Pons (tissue), 1 donor: ENCODE results near the gene WDPCP.
"Not testable (repeated sequence)": the region's sequence is repeated elsewhere in the genome, so short reads cannot be mapped to it uniquely, and the experiment has no call there.

ENCODE experiments used
- DNase-seq: peaks from one replicate; pipeline ENCODE4 v3.0.0-alpha.2; 2016; ENCODE audit warnings: low spot score

WDPCP gene

GRCh38 chr2:63099032-63099431 is 489.2 kb downstream of the WDPCP start:
- no peak for DNase-seq

GRCh38 chr2:63096491-63096890 is 491.8 kb downstream of the WDPCP start:
- DNase-seq, result no peak

- no peak for DNase-seq
Observed at GRCh38 chr2:63093502-63093901, 494.8 kb downstream of the WDPCP start.

DNA sequence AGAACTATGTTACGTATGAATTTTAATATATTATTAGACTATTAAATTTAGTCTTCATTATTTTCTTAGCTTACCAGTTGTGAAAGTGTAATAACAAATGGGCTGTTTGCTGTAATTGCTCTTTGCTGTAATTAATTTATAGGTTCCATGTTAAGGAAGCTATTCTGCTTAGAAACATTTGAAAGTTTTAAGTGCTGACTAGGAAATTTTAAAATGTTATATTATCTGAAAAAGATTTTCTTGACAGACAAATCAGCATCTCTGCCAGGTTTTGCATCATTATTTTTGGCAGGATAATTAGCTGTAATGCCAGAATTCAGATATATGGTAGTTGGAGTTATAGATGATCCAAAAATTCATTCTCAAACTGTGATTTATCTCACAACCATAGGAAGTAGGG is 495.4 kb downstream of the WDPCP start:
- no peak for DNase-seq

DNA sequence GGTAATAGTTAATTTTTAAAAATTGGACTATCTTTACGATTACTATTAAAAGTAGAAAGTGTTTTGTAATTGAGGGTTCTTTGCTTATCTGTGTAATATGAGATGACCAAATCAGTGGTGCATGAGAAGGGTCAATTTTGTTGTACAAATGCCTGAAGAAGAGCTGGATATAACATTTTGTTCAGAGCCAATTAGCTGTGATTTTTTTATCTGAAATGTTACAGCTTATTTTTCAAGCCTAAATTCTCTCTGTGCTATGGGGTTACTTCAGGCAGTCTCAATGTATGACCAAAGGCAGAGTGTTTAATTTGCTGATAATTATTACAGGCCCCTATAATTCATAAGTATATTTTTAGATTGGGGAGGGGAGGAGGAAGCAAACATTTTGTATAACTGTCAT is 495.9 kb downstream of the WDPCP start:
- no peak for DNase-seq

DNA sequence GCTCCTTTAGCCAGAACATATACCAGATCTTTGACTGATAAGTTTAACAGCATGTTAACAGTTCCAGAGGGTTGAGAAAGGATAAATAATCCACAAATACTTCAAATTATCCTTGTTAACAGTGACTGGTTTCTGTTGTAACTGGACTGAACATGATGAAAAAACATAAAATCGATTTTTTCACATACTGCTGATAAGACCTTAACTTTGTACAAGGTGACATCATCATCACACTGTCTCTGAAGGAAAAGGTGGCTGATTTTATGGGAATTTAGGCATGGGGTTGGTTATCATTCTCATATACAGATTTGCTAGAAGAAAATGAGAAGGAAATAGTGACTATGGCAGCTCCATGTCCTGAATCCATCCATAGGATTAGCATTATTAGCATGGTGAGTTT is 501.6 kb downstream of the WDPCP start:
- no peak for DNase-seq

DNA sequence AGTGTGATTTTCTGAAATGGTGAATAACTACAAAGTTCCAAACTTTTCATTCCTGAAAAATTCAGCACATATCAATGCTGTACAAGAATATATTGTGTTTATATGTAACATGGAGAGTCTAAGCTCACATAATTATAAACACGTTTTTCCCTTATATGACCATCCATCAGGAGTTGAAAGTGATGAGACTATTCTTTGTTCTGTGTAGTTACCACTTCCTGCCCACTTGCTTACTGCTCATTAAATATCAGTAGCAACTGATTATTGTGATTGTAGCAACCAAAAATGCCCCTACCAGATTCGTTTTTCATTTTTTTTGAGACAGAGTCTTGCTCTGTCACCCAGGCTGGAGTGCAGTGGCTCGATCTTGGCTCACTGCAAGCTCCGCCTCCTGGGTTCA is 506.9 kb downstream of the WDPCP start:
- DNase-seq, result no peak

GRCh38 chr2:63078852-63079606 is 509.2 kb downstream of the WDPCP start:
- no peak for DNase-seq

GRCh38 chr2:63074399-63074798 is 513.9 kb downstream of the WDPCP start:
- DNase-seq, result not testable (repeated sequence)

DNA sequence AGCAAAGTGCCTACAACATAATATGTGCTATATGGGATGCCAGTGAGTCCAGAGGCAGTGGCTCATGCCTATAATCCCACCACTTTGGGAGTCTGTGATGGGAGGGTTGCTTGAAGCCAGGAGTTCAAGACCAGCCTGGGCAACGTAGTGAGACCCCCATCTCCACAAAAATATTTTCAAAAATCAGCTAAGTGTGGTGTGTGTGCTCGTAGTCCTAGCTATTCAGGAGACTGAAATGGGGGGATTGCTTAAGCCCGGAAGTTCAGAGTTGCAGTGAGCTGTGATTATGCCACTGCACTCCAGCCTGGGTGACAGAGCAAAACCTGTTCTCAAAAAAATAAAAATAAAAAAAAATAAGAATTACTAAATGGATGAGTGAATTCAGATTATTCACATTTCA is 514.3 kb downstream of the WDPCP start:
- DNase-seq, result no peak

DNA sequence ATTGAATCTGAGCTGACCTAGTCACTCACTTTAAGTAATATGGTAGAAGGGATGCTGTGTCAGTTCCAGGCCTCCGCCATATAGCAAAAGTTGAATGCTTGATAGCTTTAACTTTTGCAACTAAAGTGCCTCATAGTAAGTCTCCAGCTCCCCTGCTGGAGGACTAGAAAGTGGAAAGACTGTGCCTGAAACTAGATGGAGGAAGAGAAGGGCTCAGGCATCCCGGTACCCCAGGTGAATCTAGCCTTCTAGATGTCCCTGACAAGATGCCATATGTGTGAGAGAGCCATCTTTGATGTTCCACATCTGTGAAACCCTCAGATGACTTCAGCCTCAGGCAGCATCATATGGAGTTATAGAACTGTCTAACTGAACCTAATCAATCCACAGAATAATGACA is 516.6 kb downstream of the WDPCP start:
- DNase-seq, result no peak
